Upper lobe of left lung (tissue), 6 donors: Measurements from ENCODE around the gene CATSPER1. TPM values are rescaled to one million over a fixed set of nuclear protein-coding genes. Genes with fewer than 3 reads are reported as not detected.

ENCODE experiments used
- ATAC-seq, 2 donors: fragments of 200-7000 bp; cut with Tn5 transposase; one replicate each; pipeline ENCODE4 v1.9.1; 2022; ENCODE audit warnings: mild to moderate bottlenecking in 2 of 2, moderate library complexity in 2 of 2; ENCODE audit not compliant: low FRiP score in 2 of 2
- DNase-seq, 2 donors: peaks; one replicate each; pipeline ENCODE4 v3.0.0-alpha.2; 2019 to 2020
- H3K27ac ChIP-seq, 4 donors: fragments of 200-600 bp; sonication (generic); one replicate each; pipeline ENCODE4 v1.5.1; 2016 to 2019
- H3K27me3 ChIP-seq, 4 donors: fragments of 200-600 bp; sonication (generic); one replicate each; pipeline ENCODE4 v1.5.1; 2017 to 2019
- H3K36me3 ChIP-seq, 4 donors: fragments of 200-600 bp; sonication (generic); one replicate each; pipeline ENCODE4 v1.5.1; 2016 to 2019
- H3K4me1 ChIP-seq, 4 donors: fragments of 200-600 bp; sonication (generic); one replicate each; pipeline ENCODE4 v1.5.1; 2018 to 2019
- H3K4me3 ChIP-seq, 4 donors: fragments of 200-600 bp; sonication (generic); one replicate each; pipeline ENCODE4 v1.5.1; 2017 to 2019; ENCODE audit warnings: mild to moderate bottlenecking in 2 of 4, moderate library complexity in 1 of 4
- H3K9me3 ChIP-seq, 4 donors: fragments of 200-600 bp; sonication (generic); one replicate each; pipeline ENCODE4 v1.5.1; 2018 to 2019
- EP300 ChIP-seq, 4 donors: sonication (generic); formaldehyde crosslinking; IDR thresholded peaks; one replicate each; pipeline ENCODE4 v1.5.1; 2017; ENCODE audit warnings: antibody characterized with exemption in 4 of 4, control low read depth in 2 of 4
- POLR2A ChIP-seq, 4 donors: fragments of 450-650 bp; IDR thresholded peaks; one replicate each; pipeline ENCODE4 v1.5.1; 2016 to 2017; ENCODE audit warnings: antibody characterized with exemption in 4 of 4, mild to moderate bottlenecking in 2 of 4
- POLR2AphosphoS5 ChIP-seq, 2 donors: sonication (generic); formaldehyde crosslinking; IDR thresholded peaks; one replicate each; pipeline ENCODE4 v1.5.1; 2017; ENCODE audit warnings: antibody characterized with exemption in 2 of 2
- WGBS, 2 donors: methylation state at CpG; one replicate each; pipeline ENCODE4 v1.1.5; 2017 to 2018; 5-methylcytosine and 5-hydroxymethylcytosine counted together
- total RNA-seq, 6 donors: library from RNA; depleted of rRNA in 4 of 6; stranded (reverse); fragments of >200 nt in 4 of 6; gene quantifications; one replicate each; pipeline versions ENCODE4 v1.1.0 to v1.2.1, GENCODE V29; 2016 to 2021
- TF ChIP-seq, protein P1 (sequence below), 6 experiments: fragments of 450-650 bp in 4 of 6; fragments of 200-600 bp in 2 of 6; sonication (generic) in 2 of 6; IDR thresholded peaks; one replicate each; pipeline ENCODE4 v1.5.1; 2016 to 2019; ENCODE audit warnings: antibody characterized with exemption in 6 of 6
- donor health status: DM: no; HTN: no; CAD: no; lungs with moderate emphysema.
- donor health status: DM: no; HTN: yes; CAD: no; lungs with severe emphysema.

Gene CATSPER1
- total RNA-seq, 6 donors from 2014 or later: 0.79 to 6.1 (median 3.0) TPM; not detected in 1

DNA sequence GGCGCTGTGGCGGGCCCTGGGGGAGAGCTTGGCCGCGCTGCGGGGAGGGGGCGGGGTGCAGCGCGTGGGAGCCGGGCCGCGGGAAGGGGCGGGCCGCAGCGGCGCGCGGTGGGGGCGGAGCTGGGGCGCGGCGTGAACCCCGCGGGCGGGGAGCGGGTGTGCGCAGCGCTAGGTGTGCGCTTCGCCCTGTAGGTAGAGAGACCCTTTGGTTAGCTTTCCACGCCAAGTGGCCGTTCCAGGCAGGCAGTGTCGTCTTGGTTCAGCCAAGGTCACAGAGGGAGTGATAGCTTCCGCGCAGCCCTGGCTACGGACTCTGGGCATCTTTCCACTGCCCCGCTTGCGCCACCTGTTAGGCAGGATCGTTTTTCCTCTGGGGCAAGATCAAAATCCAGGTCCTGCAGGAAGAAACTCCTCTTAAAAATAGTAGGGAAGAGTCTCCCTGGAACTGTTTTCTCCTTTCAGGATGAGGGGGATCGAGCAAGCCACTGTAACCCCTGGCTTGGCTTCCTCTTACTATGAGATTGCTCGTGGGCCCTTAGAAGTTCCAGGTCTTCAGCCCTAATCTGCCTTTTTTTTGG is 23.5 kb downstream of the CATSPER1 start:
- TF ChIP-seq, protein P1, sequence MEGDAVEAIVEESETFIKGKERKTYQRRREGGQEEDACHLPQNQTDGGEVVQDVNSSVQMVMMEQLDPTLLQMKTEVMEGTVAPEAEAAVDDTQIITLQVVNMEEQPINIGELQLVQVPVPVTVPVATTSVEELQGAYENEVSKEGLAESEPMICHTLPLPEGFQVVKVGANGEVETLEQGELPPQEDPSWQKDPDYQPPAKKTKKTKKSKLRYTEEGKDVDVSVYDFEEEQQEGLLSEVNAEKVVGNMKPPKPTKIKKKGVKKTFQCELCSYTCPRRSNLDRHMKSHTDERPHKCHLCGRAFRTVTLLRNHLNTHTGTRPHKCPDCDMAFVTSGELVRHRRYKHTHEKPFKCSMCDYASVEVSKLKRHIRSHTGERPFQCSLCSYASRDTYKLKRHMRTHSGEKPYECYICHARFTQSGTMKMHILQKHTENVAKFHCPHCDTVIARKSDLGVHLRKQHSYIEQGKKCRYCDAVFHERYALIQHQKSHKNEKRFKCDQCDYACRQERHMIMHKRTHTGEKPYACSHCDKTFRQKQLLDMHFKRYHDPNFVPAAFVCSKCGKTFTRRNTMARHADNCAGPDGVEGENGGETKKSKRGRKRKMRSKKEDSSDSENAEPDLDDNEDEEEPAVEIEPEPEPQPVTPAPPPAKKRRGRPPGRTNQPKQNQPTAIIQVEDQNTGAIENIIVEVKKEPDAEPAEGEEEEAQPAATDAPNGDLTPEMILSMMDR (IDR thresholded peaks at IDR 0.05): peak in 2 of 6 experiments; percentile 23
- TF ChIP-seq EP300 (IDR thresholded peaks at IDR 0.05) (no peak), POLR2A (IDR thresholded peaks at IDR 0.05) (peak in 1 of 4 donors; percentile 62), POLR2AphosphoS5 (IDR thresholded peaks at IDR 0.05) (no peak)
- peak overlapping the region; percentile 91 to 94 (median 94) for H3K27ac ChIP-seq

DNA sequence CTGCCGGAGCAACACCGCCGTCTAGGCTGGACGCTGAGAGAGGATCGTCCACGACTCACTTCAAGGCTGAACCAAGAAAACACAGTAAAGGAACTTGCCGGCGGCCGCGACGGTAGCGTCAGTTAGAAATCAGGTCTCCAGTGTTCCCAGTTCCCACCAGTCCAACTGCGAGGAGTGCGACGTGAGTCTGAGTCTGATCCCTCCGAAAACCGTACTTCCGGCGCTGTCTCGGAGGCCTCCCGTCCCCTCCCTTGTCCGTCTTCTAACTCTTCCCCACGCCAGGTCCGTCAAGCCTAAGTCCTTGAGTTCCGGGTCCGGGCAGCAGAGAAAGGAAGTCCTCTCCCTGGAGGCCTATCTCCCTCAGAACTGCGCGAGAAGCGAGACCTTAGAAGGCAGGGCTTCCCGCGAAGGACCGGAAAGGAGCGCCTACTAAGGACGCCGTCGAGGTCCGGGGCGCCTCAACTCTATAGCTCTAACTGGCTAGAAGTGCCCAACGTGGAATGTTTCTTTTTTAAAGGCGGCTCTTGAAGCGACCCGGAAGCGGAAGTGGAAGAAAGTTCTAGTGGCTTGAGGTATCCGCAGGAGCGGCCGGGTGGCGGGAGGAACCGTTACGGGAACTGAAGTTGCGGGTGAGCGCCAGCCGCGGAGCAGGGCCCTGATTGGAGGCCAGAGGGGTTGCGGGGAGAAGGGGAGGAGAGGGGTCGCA is 24.2 kb downstream of the CATSPER1 start, which contains the start of the genes BANF1 and EIF1AD:
Gene BANF1, plus strand, starts transcription at position 562 of the 706 bp plus-strand sequence. CDS start 748 bp downstream, outside the sequence.
Gene EIF1AD, minus strand, starts transcription at position 216 of the 706 bp plus-strand sequence. CDS start 1,768 bp downstream, outside the sequence.
- peaks cover 13 to 26% (median 24%) of the 10 kb centered on the region in 4 donors for H3K4me1 ChIP-seq
- DNase-seq (peak in 1 of 2 donors; percentile 94), ATAC-seq (peak; percentile 96 to 98)
- TF ChIP-seq, protein P1 (IDR thresholded peaks at IDR 0.05): peak in 2 of 6 experiments; percentile 18 to 22
- TF ChIP-seq POLR2A (IDR thresholded peaks at IDR 0.05) (peak in 3 of 4 donors; percentile 51 to 74 (median 60)), EP300 (IDR thresholded peaks at IDR 0.05) (no peak), POLR2AphosphoS5 (IDR thresholded peaks at IDR 0.05) (peak; percentile 91 to 93)
- H3K4me3 ChIP-seq: peak within 1 kb of the TSS; percentile 47 to 97 (median 76)
- 0 to 1% methylated on average over 50 to 55 of the region's 55 CpGs for WGBS, 2 donors
- H3K27ac ChIP-seq: peak within 1 kb of the TSS; percentile 91 to 94 (median 94)
- no peaks in the 10 kb centered on the region for H3K27me3 ChIP-seq
- peaks cover 24 to 51% (median 41%) of the 10 kb centered on the region in 4 donors for H3K36me3 ChIP-seq
- no peaks in the 10 kb centered on the region for H3K9me3 ChIP-seq

More for the DNA sequence above, 23.5 kb downstream of the CATSPER1 start:
- DNase-seq (peak; percentile 61 to 94), ATAC-seq (peak; percentile 72 to 92)
- Histone ChIP-seq H3K4me3 (peak overlapping the region; percentile 47 to 97 (median 76)), H3K36me3 (peaks cover 21 to 45% (median 34%) of the 10 kb centered on the region in 4 donors), H3K27me3 (no peaks in the 10 kb centered on the region), H3K4me1 (peaks cover 13 to 26% (median 24%) of the 10 kb centered on the region in 4 donors), H3K9me3 (no peaks in the 10 kb centered on the region)
- WGBS, 2 donors: 0 to 2% methylated on average over 12 to 28 of the region's 40 CpGs

DNA sequence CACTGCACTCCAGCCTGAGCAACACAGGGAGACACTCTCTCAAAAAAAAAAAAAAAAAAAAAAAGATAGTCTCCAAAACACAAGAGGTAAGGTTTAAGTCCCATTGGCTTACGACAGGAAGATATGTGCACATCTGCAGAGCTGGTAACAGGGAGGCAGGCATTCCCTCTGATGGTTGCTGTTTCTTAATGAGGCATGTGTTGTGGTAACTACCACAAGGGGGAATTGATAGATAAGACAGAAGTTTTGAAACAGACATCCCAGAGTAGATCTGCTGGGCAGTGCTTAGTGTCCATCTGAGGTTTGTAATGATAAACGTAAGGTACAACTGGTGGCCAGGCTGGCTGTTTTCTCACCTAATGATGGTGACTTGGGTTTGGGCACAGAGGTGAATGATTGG is 29.0 kb downstream of the CATSPER1 start:
- Histone ChIP-seq H3K4me3 (no peak overlapping the region), H3K4me1 (peaks cover 4 to 16% (median 15%) of the 10 kb centered on the region in 4 donors), H3K36me3 (peaks cover 24 to 40% (median 36%) of the 10 kb centered on the region in 4 donors), H3K27ac (no peak overlapping the region), H3K27me3 (no peaks in the 10 kb centered on the region), H3K9me3 (no peaks in the 10 kb centered on the region)
- 85 to 86% methylated on average over 2 of the region's 2 CpGs for WGBS, 2 donors
- TF ChIP-seq EP300 (IDR thresholded peaks at IDR 0.05): no peak
- no peak for TF ChIP-seq POLR2AphosphoS5 (IDR thresholded peaks at IDR 0.05)
- TF ChIP-seq POLR2A (IDR thresholded peaks at IDR 0.05): no peak
- TF ChIP-seq, protein P1 (IDR thresholded peaks at IDR 0.05): no peak
- ATAC-seq (no peak), DNase-seq (no peak)

DNA sequence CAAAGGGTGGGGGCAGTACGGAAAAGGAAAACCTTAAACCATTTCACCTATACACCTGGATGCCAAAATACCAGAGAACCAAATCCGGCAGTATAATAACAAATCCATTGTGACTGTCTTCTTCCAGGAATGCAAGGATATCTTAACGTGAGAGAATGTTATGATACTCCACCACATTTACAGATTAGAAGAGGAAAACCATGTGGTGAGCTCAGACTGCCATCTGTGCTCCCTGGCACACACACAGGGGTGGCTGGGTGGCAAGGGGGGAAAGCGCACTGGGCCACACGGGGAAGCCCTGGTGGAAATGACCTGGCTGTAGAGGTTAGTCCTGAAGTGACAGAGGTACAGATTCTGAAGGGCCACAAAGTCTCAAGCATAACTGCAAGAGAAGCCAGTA is 34.2 kb downstream of the CATSPER1 start:
- H3K4me3 ChIP-seq: no peak overlapping the region
- TF ChIP-seq EP300 (IDR thresholded peaks at IDR 0.05): no peak
- no peak for TF ChIP-seq POLR2AphosphoS5 (IDR thresholded peaks at IDR 0.05)
- TF ChIP-seq POLR2A (IDR thresholded peaks at IDR 0.05): no peak
- TF ChIP-seq, protein P1 (IDR thresholded peaks at IDR 0.05): no peak
- peaks cover 0 to 9% (median 3%) of the 10 kb centered on the region in 4 donors for H3K36me3 ChIP-seq
- WGBS, 2 donors: 85 to 92% methylated on average over 5 of the region's 5 CpGs
- H3K9me3 ChIP-seq: no peaks in the 10 kb centered on the region
- DNase-seq: no peak
- no peak overlapping the region for H3K27ac ChIP-seq
- H3K4me1 ChIP-seq: no peaks in the 10 kb centered on the region
- H3K27me3 ChIP-seq: no peaks in the 10 kb centered on the region
- ATAC-seq: no peak
